Kidney (tissue), 14 donors: ENCODE measurements around the gene NHLH1. TPM values are rescaled to one million over a fixed set of nuclear protein-coding genes. Genes with fewer than 3 reads are reported as not detected.

Experiments used
- DNase-seq, 5 donors: peaks; one replicate each; pipeline ENCODE4 v3.0.0-alpha.2; 2013 to 2020
- FAIRE-seq: peaks from 2 replicates; lab custom pipeline; 2012; peaks lifted over from hg19 to GRCh38; lab: Jason Lieb, UNC
- H3K27ac ChIP-seq, 2 donors: one replicate each; pipeline ENCODE4 v1.7.0; 2013; ENCODE audit warnings: low read depth in 2 of 2, low read length in 2 of 2, inconsistent platforms in 1 of 2
- H3K27me3 ChIP-seq: one replicate; pipeline ENCODE4 v1.7.1; 2013; ENCODE audit warnings: low read length, inconsistent platforms; ENCODE audit not compliant: control insufficient read depth, insufficient read depth
- H3K36me3 ChIP-seq, 3 donors: one replicate each; pipeline versions ENCODE4 v1.7.0 to v1.7.1; 2013; ENCODE audit warnings: low read length in 3 of 3, control low read depth in 1 of 3, inconsistent platforms in 1 of 3; ENCODE audit not compliant: insufficient read depth in 3 of 3, control insufficient read depth in 2 of 3
- H3K4me1 ChIP-seq, 3 donors: one replicate each; pipeline versions ENCODE4 v1.7.0 to v1.7.1; 2013; ENCODE audit warnings: low read length in 3 of 3, inconsistent platforms in 1 of 3, low read depth in 1 of 3; ENCODE audit not compliant: control insufficient read depth in 2 of 3, insufficient read depth in 2 of 3
- H3K4me3 ChIP-seq, 3 donors: one replicate each; pipeline versions ENCODE4 v1.7.0 to v1.8.1; 2013; ENCODE audit warnings: low read length in 3 of 3, control low read depth in 1 of 3, inconsistent platforms in 1 of 3
- H3K9ac ChIP-seq, 3 donors: one replicate each; pipeline versions ENCODE4 v1.7.0 to v1.7.1; 2013; ENCODE audit warnings: low read length in 3 of 3, control low read depth in 1 of 3, inconsistent platforms in 1 of 3
- H3K9me3 ChIP-seq, 3 donors: one replicate each; pipeline versions ENCODE4 v1.7.0 to v1.7.1; 2013; ENCODE audit warnings: low read length in 3 of 3, control low read depth in 1 of 3, inconsistent platforms in 1 of 3; ENCODE audit not compliant: control insufficient read depth in 2 of 3, insufficient read depth in 1 of 3
- intact Hi-C: fragments of 100-400 bp; cut with DNase I; formaldehyde crosslinking; loops from one replicate; pipeline ENCODE4 v1.11.1; 2022
- polyA plus RNA-seq: library from polyadenylated mRNA; stranded (reverse); fragments of 350-450 nt; fragmentation: Illumina TruSeq; extraction: RNeasy Lipid Tissue Mini Kit (QIAGEN cat#74804); gene quantifications from one replicate; pipeline ENCODE4 v1.2.3, GENCODE V29; 2014; ENCODE audit warnings: low read depth, low replicate concordance; ENCODE audit not compliant: insufficient read depth
- total RNA-seq: library from RNA; stranded (reverse); fragmentation: NEBNext Ultra II Directional; extraction: Animal tissue kit (Norgen Biotek cat#: 25700); gene quantifications from one replicate; pipeline ENCODE4 v1.2.1, GENCODE V29; 2021
- TF ChIP-seq, protein P1 (sequence below): IDR thresholded peaks from 3 replicates; pipeline ENCODE4 v1.5.1; 2012; ENCODE audit warnings: mild to moderate bottlenecking, moderate library complexity, borderline replicate concordance; ENCODE audit not compliant: insufficient read depth; ENCODE audit errors: extremely low read depth
- donor health status: control.
- donor health status: control.
- donor health status: control.
- donor health status: control.
- donor health status: control.
- donor health status: DM: yes; HTN: yes; CAD: no.
- donor health status: Normal renal cell carcinoma (clear cell type).

The NHLH1 gene
- total and polyA plus RNA-seq, 2 donors from 2014 or later, result 0.09 TPM; not detected in 1

DNA sequence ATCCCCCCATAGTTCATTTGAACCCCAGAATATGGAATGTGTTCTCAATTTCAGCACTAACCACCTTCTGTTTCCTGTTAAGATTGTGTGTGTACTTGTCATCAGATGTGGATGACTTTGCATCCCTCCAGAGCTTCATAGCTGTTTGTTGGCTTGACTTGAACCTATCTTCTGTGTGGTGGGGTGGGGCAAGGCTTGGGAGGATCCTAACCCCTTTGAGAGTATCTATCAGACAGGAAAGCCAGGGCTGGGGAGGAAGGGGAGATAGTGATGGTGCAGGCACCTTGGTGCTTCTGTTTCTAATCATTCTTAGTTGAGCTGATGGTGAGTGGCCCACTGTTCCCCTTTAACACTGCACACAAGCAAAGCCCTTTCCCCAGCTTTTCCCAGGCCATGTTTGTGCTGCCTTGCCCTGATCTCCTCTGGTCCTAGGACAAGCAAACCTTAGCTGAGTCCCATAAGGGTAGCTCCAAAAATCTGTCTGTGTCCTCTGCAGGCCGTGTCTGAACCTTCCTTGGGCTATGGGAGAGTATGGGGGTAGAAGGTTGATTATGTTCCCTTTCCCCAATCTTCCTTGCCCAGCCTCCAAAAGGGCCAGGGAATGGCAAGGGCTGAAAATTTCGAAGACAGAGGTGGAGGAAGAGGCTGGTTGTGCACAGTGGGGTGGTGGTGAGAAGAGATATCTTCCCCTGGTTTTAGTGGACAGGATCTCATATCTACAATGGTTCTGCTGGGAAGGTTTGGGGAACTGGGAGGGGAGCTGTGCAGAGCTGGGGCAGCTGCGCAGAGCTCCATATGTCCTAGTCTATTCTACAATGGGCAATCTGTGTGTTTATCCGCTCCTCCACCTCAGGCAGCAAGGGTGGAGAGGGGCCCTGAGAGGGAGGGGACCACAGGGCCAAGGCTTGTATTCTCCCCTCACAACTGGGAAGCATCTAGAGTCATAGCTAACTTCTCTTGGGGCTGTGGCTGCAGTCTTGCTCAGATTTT lies 1.4 kb downstream of the NHLH1 start:
- no peak overlapping the region for H3K4me3 ChIP-seq
- no peaks in the 10 kb centered on the region for H3K9me3 ChIP-seq
- TF ChIP-seq, protein P1, sequence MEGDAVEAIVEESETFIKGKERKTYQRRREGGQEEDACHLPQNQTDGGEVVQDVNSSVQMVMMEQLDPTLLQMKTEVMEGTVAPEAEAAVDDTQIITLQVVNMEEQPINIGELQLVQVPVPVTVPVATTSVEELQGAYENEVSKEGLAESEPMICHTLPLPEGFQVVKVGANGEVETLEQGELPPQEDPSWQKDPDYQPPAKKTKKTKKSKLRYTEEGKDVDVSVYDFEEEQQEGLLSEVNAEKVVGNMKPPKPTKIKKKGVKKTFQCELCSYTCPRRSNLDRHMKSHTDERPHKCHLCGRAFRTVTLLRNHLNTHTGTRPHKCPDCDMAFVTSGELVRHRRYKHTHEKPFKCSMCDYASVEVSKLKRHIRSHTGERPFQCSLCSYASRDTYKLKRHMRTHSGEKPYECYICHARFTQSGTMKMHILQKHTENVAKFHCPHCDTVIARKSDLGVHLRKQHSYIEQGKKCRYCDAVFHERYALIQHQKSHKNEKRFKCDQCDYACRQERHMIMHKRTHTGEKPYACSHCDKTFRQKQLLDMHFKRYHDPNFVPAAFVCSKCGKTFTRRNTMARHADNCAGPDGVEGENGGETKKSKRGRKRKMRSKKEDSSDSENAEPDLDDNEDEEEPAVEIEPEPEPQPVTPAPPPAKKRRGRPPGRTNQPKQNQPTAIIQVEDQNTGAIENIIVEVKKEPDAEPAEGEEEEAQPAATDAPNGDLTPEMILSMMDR, result no peak
- H3K27me3 ChIP-seq, result no peaks in the 10 kb centered on the region
- H3K4me1 ChIP-seq, result no peaks in the 10 kb centered on the region
- FAIRE-seq (no peak), DNase-seq (no peak)
- no peaks in the 10 kb centered on the region for H3K36me3 ChIP-seq
- H3K9ac ChIP-seq, result no peak overlapping the region
- H3K27ac ChIP-seq, result no peak overlapping the region
- intact Hi-C loops, result no loop called here

DNA sequence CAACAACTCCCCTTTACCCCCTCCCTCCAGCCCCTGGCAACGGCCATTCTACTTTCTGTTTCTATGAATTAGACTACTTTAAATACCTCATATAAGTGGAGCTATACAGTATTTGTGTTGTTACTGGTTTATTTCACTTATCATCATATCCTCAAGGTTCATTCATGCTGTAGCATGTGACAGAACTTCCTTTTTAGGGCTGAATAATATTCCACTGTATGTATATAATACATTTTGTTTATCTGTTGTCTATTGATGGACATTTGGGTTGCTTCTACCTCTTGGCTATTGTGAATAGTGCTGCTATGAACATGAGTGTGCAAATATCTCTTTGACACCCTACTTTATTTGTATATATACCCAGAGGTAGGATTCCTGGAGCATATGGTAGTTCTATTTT lies 2.2 kb downstream of the NHLH1 start:
- H3K27me3 ChIP-seq, result no peaks in the 10 kb centered on the region
- no peaks in the 10 kb centered on the region for H3K36me3 ChIP-seq
- no peaks in the 10 kb centered on the region for H3K4me1 ChIP-seq
- H3K27ac ChIP-seq, result no peak overlapping the region
- H3K9ac ChIP-seq, result no peak overlapping the region
- FAIRE-seq (no peak), DNase-seq (no peak)
- H3K4me3 ChIP-seq, result no peak overlapping the region
- TF ChIP-seq, protein P1, result no peak
- no peaks in the 10 kb centered on the region for H3K9me3 ChIP-seq
- intact Hi-C loops, result no loop called here

DNA sequence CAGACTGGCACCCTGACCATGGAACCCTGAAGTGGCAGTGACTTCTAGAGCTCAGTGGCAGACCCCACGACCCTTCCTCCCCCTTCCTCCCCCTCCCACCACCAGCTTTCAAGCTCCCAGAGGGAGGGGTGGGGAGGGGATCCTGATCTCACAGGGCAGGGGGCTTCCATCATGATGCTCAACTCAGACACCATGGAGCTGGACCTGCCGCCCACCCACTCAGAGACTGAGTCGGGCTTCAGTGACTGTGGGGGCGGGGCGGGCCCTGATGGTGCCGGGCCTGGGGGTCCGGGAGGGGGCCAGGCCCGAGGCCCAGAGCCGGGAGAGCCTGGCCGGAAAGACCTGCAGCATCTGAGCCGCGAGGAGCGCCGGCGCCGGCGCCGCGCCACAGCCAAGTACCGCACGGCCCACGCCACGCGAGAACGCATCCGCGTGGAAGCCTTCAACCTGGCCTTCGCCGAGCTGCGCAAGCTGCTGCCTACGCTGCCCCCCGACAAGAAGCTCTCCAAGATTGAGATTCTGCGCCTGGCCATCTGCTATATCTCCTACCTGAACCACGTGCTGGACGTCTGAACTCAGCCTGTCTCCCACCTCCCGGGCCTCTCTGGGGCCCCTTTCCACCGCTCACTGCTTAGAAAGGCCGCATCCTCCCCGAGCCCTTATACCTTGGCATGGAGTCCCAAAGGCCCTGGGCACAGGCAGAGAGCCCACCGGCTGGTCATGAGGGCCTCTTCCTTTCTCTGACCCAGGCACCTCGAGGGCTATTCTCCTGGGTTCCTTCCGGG lies 3.9 kb downstream of the NHLH1 start:
- H3K4me1 ChIP-seq, result peaks cover 0 to 4% (median 0%) of the 10 kb centered on the region in 3 donors
- no peaks in the 10 kb centered on the region for H3K27me3 ChIP-seq
- no peak overlapping the region for H3K9ac ChIP-seq
- DNase-seq, result no peak
- TF ChIP-seq, protein P1, result no peak
- H3K36me3 ChIP-seq, result no peaks in the 10 kb centered on the region
- no peak overlapping the region for H3K4me3 ChIP-seq
- no peak overlapping the region for H3K27ac ChIP-seq
- intact Hi-C loops, result no loop called here
- FAIRE-seq, result no peak
- no peaks in the 10 kb centered on the region for H3K9me3 ChIP-seq
